Measurements from ENCODE around the gene DCAF7.

- TF ChIP-seq CTCF (IDR thresholded peaks at IDR 0.05): no peak
- TF ChIP-seq POLR2A (IDR thresholded peaks at IDR 0.05): no peak
Observed at GRCh38 chr17:63550817-63551639, 751 bp downstream of the DCAF7 start.
